GM13977 (cell line): ENCODE data around the gene RNF169.

ENCODE experiments used
- DNase-seq: peaks from one replicate; pipeline ENCODE4 v3.0.0; 2012; ENCODE audit warnings: low spot score
- CTCF ChIP-seq: IDR thresholded peaks from 2 replicates; pipeline ENCODE4 v1.5.1; 2012; ENCODE audit warnings: mild to moderate bottlenecking, control low read depth; ENCODE audit not compliant: insufficient read depth; ENCODE audit errors: extremely low read depth, missing control alignments
- in situ Hi-C: fragments of 300-500 bp; cut with MboI; formaldehyde crosslinking; loops from one replicate; pipeline ENCODE4 v1.12.0; 2022; ENCODE audit warnings: low sequenced_read_pairs, low pct_unique_long_range_greater_than_20kb, mixed read lengths, inconsistent platforms; ENCODE audit not compliant: unreplicated experiment

RNF169 gene

GRCh38 chr11:74719011-74719410 is 29.6 kb upstream of the RNF169 start:
- in situ Hi-C loops: no loop called here
- DNase-seq: no peak

GRCh38 chr11:74720596-74721478 is 27.8 kb upstream of the RNF169 start:
- DNase-seq: no peak
- in situ Hi-C loops: no loop called here
- no peak for TF ChIP-seq CTCF

More at GRCh38 chr11:74719011-74719410, 29.6 kb upstream of the RNF169 start:
- TF ChIP-seq CTCF: no peak

GRCh38 chr11:74721479-74721835 is 27.2 kb upstream of the RNF169 start:
- in situ Hi-C loops: no loop called here
- no peak for TF ChIP-seq CTCF
- no peak for DNase-seq

GRCh38 chr11:74723511-74723910 is 25.1 kb upstream of the RNF169 start:
- in situ Hi-C loops: no loop called here

GRCh38 chr11:74725701-74726100 is 22.9 kb upstream of the RNF169 start:
- in situ Hi-C loops: no loop called here
- DNase-seq: no peak
- TF ChIP-seq CTCF: no peak

More at GRCh38 chr11:74723511-74723910, 25.1 kb upstream of the RNF169 start:
- DNase-seq: no peak
- TF ChIP-seq CTCF: no peak

- DNase-seq: peak; percentile 90
- in situ Hi-C loops: no loop called here
- TF ChIP-seq CTCF: peak; percentile 96
These were observed 22.0 kb upstream of the RNF169 start for GRCh38 chr11:74726547-74727182.
